ENCODE data around the gene ATP5PD. TPM values are rescaled to one million over a fixed set of nuclear protein-coding genes. Genes with fewer than 3 reads are reported as not detected.

The ATP5PD gene
- total and polyA plus RNA-seq, 2 donors from 2014 or later, result 261 to 916 TPM

DNA sequence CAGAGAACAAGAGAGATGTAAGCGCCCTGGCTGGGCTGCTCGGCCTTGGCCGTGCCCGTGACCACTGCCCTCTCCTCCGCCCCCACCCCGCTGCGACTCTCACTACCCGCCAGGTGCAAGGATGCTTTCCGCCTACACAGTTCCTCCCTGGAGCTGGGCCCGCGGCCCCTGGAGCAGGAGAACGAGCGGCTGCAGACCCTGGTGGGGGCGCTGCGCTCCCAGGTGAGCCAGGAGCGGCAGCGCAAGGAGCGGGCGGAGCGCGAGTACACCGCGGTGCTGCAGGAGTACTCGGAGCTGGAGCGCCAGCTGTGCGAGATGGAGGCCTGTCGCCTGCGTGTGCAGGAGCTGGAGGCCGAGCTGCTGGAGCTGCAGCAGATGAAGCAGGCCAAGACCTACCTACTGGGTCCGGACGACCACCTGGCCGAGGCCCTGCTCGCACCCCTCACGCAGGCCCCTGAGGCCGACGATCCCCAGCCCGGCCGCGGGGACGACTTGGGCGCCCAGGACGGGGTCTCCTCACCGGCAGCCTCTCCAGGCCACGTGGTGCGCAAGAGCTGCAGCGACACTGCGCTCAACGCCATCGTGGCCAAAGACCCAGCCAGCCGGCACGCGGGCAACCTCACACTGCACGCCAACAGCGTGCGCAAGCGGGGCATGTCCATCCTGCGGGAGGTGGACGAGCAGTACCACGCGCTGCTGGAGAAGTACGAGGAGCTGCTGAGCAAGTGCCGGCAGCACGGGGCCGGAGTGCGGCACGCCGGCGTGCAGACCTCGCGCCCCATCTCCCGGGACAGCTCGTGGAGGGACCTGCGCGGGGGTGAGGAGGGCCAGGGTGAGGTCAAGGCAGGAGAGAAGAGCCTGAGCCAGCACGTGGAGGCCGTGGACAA, 43.5 kb downstream of the ATP5PD start:
- Histone ChIP-seq H3K27ac (ENCODE audit: low read depth in 2 of 2, low read length in 2 of 2) (no peak overlapping the region), H3K4me1 (ENCODE audit: control insufficient read depth in 2 of 3, insufficient read depth in 2 of 3, low read depth in 1 of 3, low read length in 3 of 3) (no peaks in the 10 kb centered on the region), H3K27me3 (ENCODE audit: control insufficient read depth, insufficient read depth, low read length) (no peaks in the 10 kb centered on the region), H3K9ac (ENCODE audit: low read length in 3 of 3) (no peak overlapping the region), H3K36me3 (ENCODE audit: control insufficient read depth in 2 of 3, insufficient read depth in 3 of 3, low read length in 3 of 3) (peaks cover 0 to 7% (median 4%) of the 10 kb centered on the region in 3 donors), H3K4me3 (ENCODE audit: low read length in 3 of 3) (no peak overlapping the region), H3K9me3 (ENCODE audit: control insufficient read depth in 2 of 3, insufficient read depth in 1 of 3, low read length in 3 of 3) (no peaks in the 10 kb centered on the region)
- FAIRE-seq (no peak), DNase-seq (no peak)
- no peak for TF ChIP-seq CTCF (IDR thresholded peaks at IDR 0.05; ENCODE audit: borderline replicate concordance, extremely low read depth, insufficient read depth)
- intact Hi-C loops (cut with DNase I), result no loop called here

- Histone ChIP-seq H3K9ac (ENCODE audit: low read length in 3 of 3) (no peak overlapping the region), H3K4me3 (ENCODE audit: low read length in 3 of 3) (no peak overlapping the region), H3K27ac (ENCODE audit: low read depth in 2 of 2, low read length in 2 of 2) (no peak overlapping the region), H3K36me3 (ENCODE audit: control insufficient read depth in 2 of 3, insufficient read depth in 3 of 3, low read length in 3 of 3) (peaks cover 0 to 7% (median 4%) of the 10 kb centered on the region in 3 donors), H3K9me3 (ENCODE audit: control insufficient read depth in 2 of 3, insufficient read depth in 1 of 3, low read length in 3 of 3) (no peaks in the 10 kb centered on the region), H3K27me3 (ENCODE audit: control insufficient read depth, insufficient read depth, low read length) (no peaks in the 10 kb centered on the region), H3K4me1 (ENCODE audit: control insufficient read depth in 2 of 3, insufficient read depth in 2 of 3, low read depth in 1 of 3, low read length in 3 of 3) (no peaks in the 10 kb centered on the region)
- DNase-seq, result no peak
- no peak for TF ChIP-seq CTCF (IDR thresholded peaks at IDR 0.05; ENCODE audit: borderline replicate concordance, extremely low read depth, insufficient read depth)
- intact Hi-C loops (cut with DNase I), result no loop called here
- no peak for FAIRE-seq
These were observed 44.6 kb downstream of the ATP5PD start for GRCh38 chr17:75001915-75002843.

- Histone ChIP-seq H3K4me1 (ENCODE audit: control insufficient read depth in 2 of 3, insufficient read depth in 2 of 3, low read depth in 1 of 3, low read length in 3 of 3) (no peaks in the 10 kb centered on the region), H3K27me3 (ENCODE audit: control insufficient read depth, insufficient read depth, low read length) (no peaks in the 10 kb centered on the region), H3K36me3 (ENCODE audit: control insufficient read depth in 2 of 3, insufficient read depth in 3 of 3, low read length in 3 of 3) (peaks cover 0 to 7% (median 4%) of the 10 kb centered on the region in 3 donors), H3K9ac (ENCODE audit: low read length in 3 of 3) (no peak overlapping the region), H3K27ac (ENCODE audit: low read depth in 2 of 2, low read length in 2 of 2) (no peak overlapping the region), H3K4me3 (ENCODE audit: low read length in 3 of 3) (no peak overlapping the region), H3K9me3 (ENCODE audit: control insufficient read depth in 2 of 3, insufficient read depth in 1 of 3, low read length in 3 of 3) (no peaks in the 10 kb centered on the region)
- TF ChIP-seq CTCF (IDR thresholded peaks at IDR 0.05; ENCODE audit: borderline replicate concordance, extremely low read depth, insufficient read depth), result no peak
- intact Hi-C loops (cut with DNase I), result no loop called here
- DNase-seq, result no peak
- FAIRE-seq, result no peak
These were observed 47.2 kb downstream of the ATP5PD start for GRCh38 chr17:74999523-74999922.

Data from kidney (tissue), 14 donors.